BE2C (cell line): ENCODE measurements around the gene IRF2.

Experiments used
- DNase-seq: peaks from one replicate; pipeline ENCODE4 v3.0.0-alpha.2; 2020
- H3K27me3 ChIP-seq: fragments of 250-450 bp; sonication (Bioruptor Pico); 2 replicates; pipeline ENCODE4 v1.5.1; 2020; ENCODE audit warnings: mild to moderate bottlenecking
- H3K36me3 ChIP-seq: fragments of 250-450 bp; sonication (Bioruptor Pico); 2 replicates; pipeline ENCODE4 v1.5.1; 2020; ENCODE audit warnings: mild to moderate bottlenecking
- H3K4me1 ChIP-seq: fragments of 250-450 bp; sonication (Bioruptor Pico); 2 replicates; pipeline ENCODE4 v1.5.1; 2020
- H3K4me3 ChIP-seq: 2 replicates; pipeline ENCODE4 v1.5.1; 2011; ENCODE audit warnings: low read depth, low read length
- H3K9me3 ChIP-seq: fragments of 250-450 bp; sonication (Bioruptor Pico); 2 replicates; pipeline ENCODE4 v1.5.1; 2020
- TF ChIP-seq, protein P1 (sequence below): IDR thresholded peaks from 2 replicates; pipeline ENCODE4 v1.5.1; 2012; ENCODE audit warnings: mild to moderate bottlenecking, low read depth, low read length

IRF2 gene

DNA sequence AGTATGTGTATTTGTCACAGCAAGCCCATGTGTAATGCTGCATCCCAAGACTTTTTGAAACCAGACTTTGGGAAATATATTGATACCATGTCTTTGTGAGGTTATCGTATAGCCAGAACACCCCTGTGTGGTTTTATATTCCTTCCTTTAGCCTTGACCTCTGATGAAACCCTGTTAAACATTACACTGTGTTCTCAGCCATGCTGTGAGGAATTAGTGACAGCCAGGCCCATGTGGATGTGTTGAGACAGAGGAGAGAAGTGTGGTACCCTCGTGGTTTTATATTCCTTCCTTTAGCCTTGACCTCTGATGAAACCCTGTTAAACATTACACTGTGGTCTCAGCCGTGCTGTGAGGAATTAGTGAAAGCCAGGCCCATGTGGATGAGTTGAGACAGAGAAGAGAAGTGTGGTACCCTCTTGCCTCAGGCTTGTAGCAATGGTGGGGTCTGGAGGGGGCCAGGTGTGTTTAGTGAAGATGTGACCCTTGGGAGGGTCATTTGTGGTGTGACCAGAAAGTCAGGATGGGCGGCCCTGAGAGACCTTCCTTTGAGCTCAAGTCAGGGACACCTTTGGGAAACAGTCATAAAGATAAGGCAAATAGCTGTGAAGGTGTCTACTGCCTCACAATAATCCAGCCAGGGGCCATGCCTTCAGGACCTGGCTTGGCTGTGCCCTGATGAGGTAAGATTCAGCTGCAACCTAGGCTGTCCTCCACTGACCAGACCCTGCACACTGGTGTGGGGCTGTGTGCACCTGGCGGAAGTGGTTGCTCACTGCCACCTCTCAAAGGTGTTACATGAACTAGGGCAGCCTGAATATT, 110.0 kb downstream of the IRF2 start:
- H3K36me3 ChIP-seq = no peaks in the 10 kb centered on the region
- no peaks in the 10 kb centered on the region for H3K27me3 ChIP-seq
- no peaks in the 10 kb centered on the region for H3K9me3 ChIP-seq
- TF ChIP-seq, protein P1, sequence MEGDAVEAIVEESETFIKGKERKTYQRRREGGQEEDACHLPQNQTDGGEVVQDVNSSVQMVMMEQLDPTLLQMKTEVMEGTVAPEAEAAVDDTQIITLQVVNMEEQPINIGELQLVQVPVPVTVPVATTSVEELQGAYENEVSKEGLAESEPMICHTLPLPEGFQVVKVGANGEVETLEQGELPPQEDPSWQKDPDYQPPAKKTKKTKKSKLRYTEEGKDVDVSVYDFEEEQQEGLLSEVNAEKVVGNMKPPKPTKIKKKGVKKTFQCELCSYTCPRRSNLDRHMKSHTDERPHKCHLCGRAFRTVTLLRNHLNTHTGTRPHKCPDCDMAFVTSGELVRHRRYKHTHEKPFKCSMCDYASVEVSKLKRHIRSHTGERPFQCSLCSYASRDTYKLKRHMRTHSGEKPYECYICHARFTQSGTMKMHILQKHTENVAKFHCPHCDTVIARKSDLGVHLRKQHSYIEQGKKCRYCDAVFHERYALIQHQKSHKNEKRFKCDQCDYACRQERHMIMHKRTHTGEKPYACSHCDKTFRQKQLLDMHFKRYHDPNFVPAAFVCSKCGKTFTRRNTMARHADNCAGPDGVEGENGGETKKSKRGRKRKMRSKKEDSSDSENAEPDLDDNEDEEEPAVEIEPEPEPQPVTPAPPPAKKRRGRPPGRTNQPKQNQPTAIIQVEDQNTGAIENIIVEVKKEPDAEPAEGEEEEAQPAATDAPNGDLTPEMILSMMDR = no peak
- no peak overlapping the region for H3K4me3 ChIP-seq
- DNase-seq = no peak
- H3K4me1 ChIP-seq = no peaks in the 10 kb centered on the region

DNA sequence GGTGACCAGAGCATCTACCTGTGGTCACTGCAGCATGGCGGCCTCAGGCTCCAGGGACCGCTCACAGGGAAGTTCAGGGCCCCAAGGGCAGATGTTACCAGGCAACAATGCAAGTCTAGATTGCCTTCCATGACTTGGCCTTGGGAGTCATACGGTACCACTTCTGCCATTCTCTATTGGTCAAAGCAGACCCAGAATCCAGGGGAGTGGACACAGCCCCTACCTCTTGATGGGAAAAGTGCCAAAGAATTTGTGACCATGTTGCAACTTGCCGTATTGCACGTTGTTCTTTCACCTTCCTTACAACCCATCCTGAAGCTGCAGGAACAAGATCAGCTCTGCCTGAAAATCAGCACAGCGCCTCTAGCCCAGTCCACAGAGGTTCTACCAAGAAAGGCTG, 111.1 kb downstream of the IRF2 start:
- Histone ChIP-seq H3K4me1 (no peaks in the 10 kb centered on the region), H3K9me3 (no peaks in the 10 kb centered on the region), H3K36me3 (no peaks in the 10 kb centered on the region), H3K27me3 (no peaks in the 10 kb centered on the region), H3K4me3 (no peak overlapping the region)
- TF ChIP-seq, protein P1 = no peak
- no peak for DNase-seq

DNA sequence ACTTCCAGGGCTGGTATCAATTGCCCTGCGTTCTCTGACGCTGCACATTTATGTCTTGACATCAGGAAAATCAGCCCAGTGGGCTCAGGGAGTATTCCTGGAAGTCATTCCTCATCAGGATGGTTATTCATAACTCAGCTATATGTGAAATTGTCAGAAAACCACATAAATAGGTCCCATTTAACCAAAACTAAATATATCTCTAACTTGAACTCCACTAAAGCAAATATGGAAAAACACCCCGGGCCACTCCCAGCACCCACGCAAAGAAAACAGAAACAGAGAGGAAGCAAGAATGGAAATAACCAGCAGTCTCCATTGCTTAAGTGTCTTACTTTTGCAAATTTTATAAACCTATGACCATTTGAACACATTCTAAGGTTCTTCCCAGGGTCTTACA, 112.0 kb downstream of the IRF2 start:
- TF ChIP-seq, protein P1 = no peak
- H3K36me3 ChIP-seq = no peaks in the 10 kb centered on the region
- H3K4me3 ChIP-seq = no peak overlapping the region
- H3K9me3 ChIP-seq = no peaks in the 10 kb centered on the region
- no peaks in the 10 kb centered on the region for H3K4me1 ChIP-seq
- DNase-seq = no peak
- no peaks in the 10 kb centered on the region for H3K27me3 ChIP-seq

DNA sequence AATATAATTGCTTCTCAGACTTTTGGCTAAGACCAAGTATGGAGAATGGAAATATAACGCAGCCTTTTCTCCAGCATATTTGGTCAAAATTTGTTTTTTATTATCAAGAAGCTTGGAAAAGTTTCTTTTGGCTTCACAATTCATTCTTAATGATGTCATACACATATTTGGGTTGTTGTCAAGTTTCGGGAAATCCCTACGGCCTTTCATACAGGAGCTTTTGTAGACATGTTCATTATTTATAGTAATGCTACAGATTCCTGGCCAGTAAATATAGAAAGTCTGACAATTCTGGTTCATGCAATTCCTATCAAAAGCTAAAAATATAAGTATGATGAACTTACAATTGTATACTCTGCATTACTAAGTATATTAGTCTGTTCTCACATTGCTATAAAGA, 112.9 kb downstream of the IRF2 start:
- Histone ChIP-seq H3K4me3 (no peak overlapping the region), H3K36me3 (no peaks in the 10 kb centered on the region), H3K27me3 (no peaks in the 10 kb centered on the region), H3K9me3 (no peaks in the 10 kb centered on the region), H3K4me1 (no peaks in the 10 kb centered on the region)
- no peak for DNase-seq
- TF ChIP-seq, protein P1 = no peak

DNA sequence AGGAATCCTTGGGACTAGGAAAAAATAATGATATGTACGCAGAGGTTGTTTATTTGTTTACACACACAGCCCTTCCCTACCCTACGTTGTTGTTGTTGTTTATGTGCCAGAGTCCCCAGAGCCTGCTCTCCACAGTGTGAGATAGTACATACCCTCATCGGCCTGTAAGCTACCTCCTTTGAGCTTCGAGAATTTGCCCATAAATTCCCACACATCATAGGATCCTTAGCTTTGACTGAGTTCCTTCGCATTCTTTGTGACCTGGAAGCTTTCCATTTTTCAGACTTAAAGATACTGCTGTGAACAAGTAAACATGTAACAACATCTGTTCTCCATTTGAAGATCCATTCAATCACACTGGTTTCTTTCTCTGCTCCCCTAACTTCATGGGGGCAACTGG, 114.5 kb downstream of the IRF2 start:
- TF ChIP-seq, protein P1 = no peak
- no peak for DNase-seq
- no peaks in the 10 kb centered on the region for H3K9me3 ChIP-seq
- no peaks in the 10 kb centered on the region for H3K36me3 ChIP-seq
- H3K4me1 ChIP-seq = no peaks in the 10 kb centered on the region
- no peaks in the 10 kb centered on the region for H3K27me3 ChIP-seq
- H3K4me3 ChIP-seq = no peak overlapping the region

DNA sequence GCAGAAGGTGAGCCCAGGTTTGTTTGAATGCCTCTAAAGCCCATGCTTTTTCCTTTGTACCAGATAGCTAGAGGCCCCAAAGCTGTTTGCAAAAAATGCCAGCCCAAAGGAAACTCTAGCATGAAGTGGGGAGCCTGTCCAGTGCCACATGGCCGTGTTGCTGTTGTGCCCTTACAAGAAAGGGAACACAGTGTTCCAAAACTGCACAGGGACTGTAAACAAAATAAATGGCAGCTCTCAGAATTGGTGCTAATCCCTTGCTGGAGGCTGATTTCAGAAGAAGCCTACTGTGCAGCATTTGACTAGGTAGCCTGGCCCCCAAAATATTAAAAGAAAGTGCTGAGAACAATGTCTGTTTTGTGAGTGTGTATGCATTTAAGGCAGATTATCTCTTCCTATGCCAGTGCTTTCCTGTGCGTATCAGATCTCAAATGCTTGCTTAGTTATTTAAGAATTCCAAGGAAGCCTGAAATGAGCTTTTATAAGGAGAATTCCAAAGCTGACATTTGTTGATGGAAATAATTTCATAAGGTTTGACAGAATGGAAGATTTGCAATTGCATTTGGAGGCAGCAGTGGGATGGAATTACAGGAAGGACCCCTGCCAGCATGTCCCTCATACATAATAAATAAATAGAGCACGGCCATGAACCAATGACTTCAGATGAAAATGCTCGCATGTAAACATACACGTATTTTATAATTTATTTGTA, 115.7 kb downstream of the IRF2 start:
- Histone ChIP-seq H3K27me3 (no peaks in the 10 kb centered on the region), H3K4me3 (no peak overlapping the region), H3K36me3 (no peaks in the 10 kb centered on the region), H3K4me1 (no peaks in the 10 kb centered on the region), H3K9me3 (no peaks in the 10 kb centered on the region)
- TF ChIP-seq, protein P1 = no peak
- no peak for DNase-seq
